ENCODE data around the gene PTPRM.

GRCh38 chr18:7953095-7953958 lies 386.2 kb downstream of the PTPRM start:
- TF ChIP-seq EZH2 (optimal IDR thresholded peaks at IDR 0.05; ENCODE audit: low read depth, low read length) (no peak), CTCF (IDR thresholded peaks at IDR 0.05; ENCODE audit: low read length) (no peak), EZH2phosphoT487 (IDR thresholded peaks at IDR 0.05; ENCODE audit: low read length) (no peak)
